ENCODE results near the gene SND1.

DNA sequence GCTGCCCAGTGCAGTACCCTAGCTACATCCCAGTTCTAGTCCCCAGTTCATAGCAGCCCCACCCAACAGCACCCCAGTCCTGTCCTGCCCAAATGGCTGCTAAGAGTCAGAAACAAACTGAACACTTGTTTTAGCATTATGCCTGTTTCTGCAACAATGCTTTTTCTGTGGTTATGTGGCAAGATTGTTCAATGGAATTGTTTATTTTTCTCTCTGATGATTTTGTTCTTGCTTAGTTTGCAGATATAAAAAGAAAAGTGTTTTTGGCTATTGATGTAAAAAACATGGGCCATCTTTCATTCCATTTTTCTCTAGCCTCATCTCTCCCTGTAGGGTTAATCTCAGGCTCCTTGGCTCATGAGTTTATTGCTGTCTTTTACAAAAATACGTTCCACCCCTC is 336.8 kb downstream of the SND1 start:
- TF ChIP-seq, protein P1, sequence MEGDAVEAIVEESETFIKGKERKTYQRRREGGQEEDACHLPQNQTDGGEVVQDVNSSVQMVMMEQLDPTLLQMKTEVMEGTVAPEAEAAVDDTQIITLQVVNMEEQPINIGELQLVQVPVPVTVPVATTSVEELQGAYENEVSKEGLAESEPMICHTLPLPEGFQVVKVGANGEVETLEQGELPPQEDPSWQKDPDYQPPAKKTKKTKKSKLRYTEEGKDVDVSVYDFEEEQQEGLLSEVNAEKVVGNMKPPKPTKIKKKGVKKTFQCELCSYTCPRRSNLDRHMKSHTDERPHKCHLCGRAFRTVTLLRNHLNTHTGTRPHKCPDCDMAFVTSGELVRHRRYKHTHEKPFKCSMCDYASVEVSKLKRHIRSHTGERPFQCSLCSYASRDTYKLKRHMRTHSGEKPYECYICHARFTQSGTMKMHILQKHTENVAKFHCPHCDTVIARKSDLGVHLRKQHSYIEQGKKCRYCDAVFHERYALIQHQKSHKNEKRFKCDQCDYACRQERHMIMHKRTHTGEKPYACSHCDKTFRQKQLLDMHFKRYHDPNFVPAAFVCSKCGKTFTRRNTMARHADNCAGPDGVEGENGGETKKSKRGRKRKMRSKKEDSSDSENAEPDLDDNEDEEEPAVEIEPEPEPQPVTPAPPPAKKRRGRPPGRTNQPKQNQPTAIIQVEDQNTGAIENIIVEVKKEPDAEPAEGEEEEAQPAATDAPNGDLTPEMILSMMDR (IDR thresholded peaks at IDR 0.05) = no peak
- TF ChIP-seq POLR2A (IDR thresholded peaks at IDR 0.05) (no peak), POLR2AphosphoS5 (IDR thresholded peaks at IDR 0.05) (no peak)

All from breast epithelium (tissue), 3 donors.